ENCODE data around the gene LRGUK.
A peak's percentile ranks its signal among the peaks of the same experiment; 100 is the strongest.

The LRGUK gene

GRCh38 chr7:134088199-134088598 is 38.9 kb upstream of the LRGUK start:
- Histone ChIP-seq H3K9ac (ENCODE audit: low read depth, low read length, poor library complexity) (no peak overlapping the region), H3K36me3 (replicated peaks in 1 of 2; ENCODE audit: control insufficient read depth in 2 of 2, insufficient read depth in 2 of 2, low read length in 2 of 2) (no peaks in the 10 kb centered on the region), H2AFZ (ENCODE audit: low read length) (no peak overlapping the region), H3K4me1 (ENCODE audit: control insufficient read depth in 2 of 2, insufficient read depth in 1 of 2, low read depth in 1 of 2, low read length in 2 of 2) (no peaks in the 10 kb centered on the region), H3K4ac (ENCODE audit: low read length) (no peak overlapping the region), H4K8ac (ENCODE audit: low read depth, low read length) (no peak overlapping the region), H3K23ac (ENCODE audit: low read depth, low read length, poor library complexity) (no peak overlapping the region), H4K91ac (ENCODE audit: low read depth, low read length, poor library complexity) (no peak overlapping the region), H3K9me3 (replicated peaks in 1 of 2; ENCODE audit: control insufficient read depth in 2 of 2, insufficient read depth in 1 of 2, low read depth in 1 of 2, low read length in 2 of 2) (peaks cover 5 to 22% of the 10 kb centered on the region in 2 donors), H3K4me2 (ENCODE audit: insufficient read depth, low read length, poor library complexity, severe bottlenecking) (no peak overlapping the region), H3K27me3 (ENCODE audit: control insufficient read depth in 3 of 3, insufficient read depth in 3 of 3, low read depth in 1 of 3, low read length in 3 of 3) (no peaks in the 10 kb centered on the region), H3K14ac (ENCODE audit: low read length) (no peak overlapping the region), H3K79me1 (ENCODE audit: low read depth, low read length) (no peaks in the 10 kb centered on the region), H2BK15ac (ENCODE audit: low read length) (no peak overlapping the region), H2AK5ac (ENCODE audit: low read depth, low read length) (no peak overlapping the region), H2BK5ac (ENCODE audit: low read length) (no peak overlapping the region), H3K27ac (replicated peaks; ENCODE audit: low read length) (no peak overlapping the region), H2BK120ac (ENCODE audit: low read depth, low read length) (no peak overlapping the region), H2BK12ac (ENCODE audit: low read length) (no peak overlapping the region), H3K4me3 (ENCODE audit: low read length in 2 of 2) (no peak overlapping the region), H3K18ac (ENCODE audit: low read length) (no peak overlapping the region)
- DNase-seq (ENCODE audit: low spot score), result no peak

GRCh38 chr7:134089446-134089845 is 37.7 kb upstream of the LRGUK start:
- peaks cover 5 to 22% of the 10 kb centered on the region in 2 donors for H3K9me3 ChIP-seq (replicated peaks in 1 of 2; ENCODE audit: control insufficient read depth in 2 of 2, insufficient read depth in 1 of 2, low read depth in 1 of 2, low read length in 2 of 2)
- WGBS, 2 donors (ENCODE audit: extremely low coverage in 2 of 2, insufficient read length in 2 of 2, insufficient replicate concordance in 1 of 2), result no CpG with 5 or more reads among the region's 4 CpGs
- H3K23ac ChIP-seq (ENCODE audit: low read depth, low read length, poor library complexity), result no peak overlapping the region

GRCh38 chr7:134098072-134098471 is 29.1 kb upstream of the LRGUK start:
- Histone ChIP-seq H3K4ac (ENCODE audit: low read length) (no peak overlapping the region), H3K4me2 (ENCODE audit: insufficient read depth, low read length, poor library complexity, severe bottlenecking) (no peak overlapping the region), H4K91ac (ENCODE audit: low read depth, low read length, poor library complexity) (no peak overlapping the region), H3K9ac (ENCODE audit: low read depth, low read length, poor library complexity) (no peak overlapping the region), H3K4me1 (ENCODE audit: control insufficient read depth in 2 of 2, insufficient read depth in 1 of 2, low read depth in 1 of 2, low read length in 2 of 2) (no peaks in the 10 kb centered on the region), H4K8ac (ENCODE audit: low read depth, low read length) (no peak overlapping the region), H2BK12ac (ENCODE audit: low read length) (no peak overlapping the region), H3K27ac (replicated peaks; ENCODE audit: low read length) (no peak overlapping the region), H2AFZ (ENCODE audit: low read length) (no peak overlapping the region), H3K14ac (ENCODE audit: low read length) (no peak overlapping the region), H3K79me1 (ENCODE audit: low read depth, low read length) (no peaks in the 10 kb centered on the region), H3K36me3 (replicated peaks in 1 of 2; ENCODE audit: control insufficient read depth in 2 of 2, insufficient read depth in 2 of 2, low read length in 2 of 2) (no peaks in the 10 kb centered on the region), H3K9me3 (replicated peaks in 1 of 2; ENCODE audit: control insufficient read depth in 2 of 2, insufficient read depth in 1 of 2, low read depth in 1 of 2, low read length in 2 of 2) (peaks cover 0 to 5% of the 10 kb centered on the region in 2 donors), H2AK5ac (ENCODE audit: low read depth, low read length) (no peak overlapping the region), H3K4me3 (ENCODE audit: low read length in 2 of 2) (no peak overlapping the region), H3K18ac (ENCODE audit: low read length) (no peak overlapping the region), H2BK15ac (ENCODE audit: low read length) (no peak overlapping the region), H2BK120ac (ENCODE audit: low read depth, low read length) (no peak overlapping the region), H2BK5ac (ENCODE audit: low read length) (no peak overlapping the region), H3K23ac (ENCODE audit: low read depth, low read length, poor library complexity) (no peak overlapping the region), H3K27me3 (ENCODE audit: control insufficient read depth in 3 of 3, insufficient read depth in 3 of 3, low read depth in 1 of 3, low read length in 3 of 3) (no peaks in the 10 kb centered on the region)
- no CpG with 5 or more reads among the region's 4 CpGs for WGBS, 2 donors (ENCODE audit: extremely low coverage in 2 of 2, insufficient read length in 2 of 2, insufficient replicate concordance in 1 of 2)
- DNase-seq (ENCODE audit: low spot score), result no peak

More at GRCh38 chr7:134089446-134089845, 37.7 kb upstream of the LRGUK start:
- Histone ChIP-seq H2BK12ac (ENCODE audit: low read length) (no peak overlapping the region), H3K4me2 (ENCODE audit: insufficient read depth, low read length, poor library complexity, severe bottlenecking) (no peak overlapping the region), H3K27ac (replicated peaks; ENCODE audit: low read length) (no peak overlapping the region), H2BK15ac (ENCODE audit: low read length) (no peak overlapping the region), H4K91ac (ENCODE audit: low read depth, low read length, poor library complexity) (no peak overlapping the region), H2BK5ac (ENCODE audit: low read length) (no peak overlapping the region), H3K14ac (ENCODE audit: low read length) (no peak overlapping the region), H2AK5ac (ENCODE audit: low read depth, low read length) (no peak overlapping the region), H3K9ac (ENCODE audit: low read depth, low read length, poor library complexity) (no peak overlapping the region), H3K4ac (ENCODE audit: low read length) (no peak overlapping the region), H2AFZ (ENCODE audit: low read length) (no peak overlapping the region), H3K18ac (ENCODE audit: low read length) (no peak overlapping the region), H3K36me3 (replicated peaks in 1 of 2; ENCODE audit: control insufficient read depth in 2 of 2, insufficient read depth in 2 of 2, low read length in 2 of 2) (no peaks in the 10 kb centered on the region), H3K27me3 (ENCODE audit: control insufficient read depth in 3 of 3, insufficient read depth in 3 of 3, low read depth in 1 of 3, low read length in 3 of 3) (no peaks in the 10 kb centered on the region), H3K4me3 (ENCODE audit: low read length in 2 of 2) (no peak overlapping the region), H3K79me1 (ENCODE audit: low read depth, low read length) (no peaks in the 10 kb centered on the region), H3K4me1 (ENCODE audit: control insufficient read depth in 2 of 2, insufficient read depth in 1 of 2, low read depth in 1 of 2, low read length in 2 of 2) (no peaks in the 10 kb centered on the region), H4K8ac (ENCODE audit: low read depth, low read length) (no peak overlapping the region), H2BK120ac (ENCODE audit: low read depth, low read length) (no peak overlapping the region)
- peak; percentile 21 for DNase-seq (ENCODE audit: low spot score)

- Histone ChIP-seq H3K36me3 (replicated peaks in 1 of 2; ENCODE audit: control insufficient read depth in 2 of 2, insufficient read depth in 2 of 2, low read length in 2 of 2) (no peaks in the 10 kb centered on the region), H3K18ac (ENCODE audit: low read length) (no peak overlapping the region), H3K4ac (ENCODE audit: low read length) (no peak overlapping the region), H2AK5ac (ENCODE audit: low read depth, low read length) (no peak overlapping the region), H3K23ac (ENCODE audit: low read depth, low read length, poor library complexity) (no peak overlapping the region), H2BK120ac (ENCODE audit: low read depth, low read length) (no peak overlapping the region), H3K4me2 (ENCODE audit: insufficient read depth, low read length, poor library complexity, severe bottlenecking) (no peak overlapping the region), H4K91ac (ENCODE audit: low read depth, low read length, poor library complexity) (no peak overlapping the region), H2BK5ac (ENCODE audit: low read length) (no peak overlapping the region), H3K14ac (ENCODE audit: low read length) (no peak overlapping the region), H4K8ac (ENCODE audit: low read depth, low read length) (no peak overlapping the region), H3K4me1 (ENCODE audit: control insufficient read depth in 2 of 2, insufficient read depth in 1 of 2, low read depth in 1 of 2, low read length in 2 of 2) (no peaks in the 10 kb centered on the region), H3K27me3 (ENCODE audit: control insufficient read depth in 3 of 3, insufficient read depth in 3 of 3, low read depth in 1 of 3, low read length in 3 of 3) (no peaks in the 10 kb centered on the region), H2AFZ (ENCODE audit: low read length) (no peak overlapping the region), H2BK12ac (ENCODE audit: low read length) (no peak overlapping the region), H3K79me1 (ENCODE audit: low read depth, low read length) (no peaks in the 10 kb centered on the region), H3K9me3 (replicated peaks in 1 of 2; ENCODE audit: control insufficient read depth in 2 of 2, insufficient read depth in 1 of 2, low read depth in 1 of 2, low read length in 2 of 2) (peaks cover 0 to 5% of the 10 kb centered on the region in 2 donors), H3K4me3 (ENCODE audit: low read length in 2 of 2) (no peak overlapping the region), H2BK15ac (ENCODE audit: low read length) (no peak overlapping the region), H3K9ac (ENCODE audit: low read depth, low read length, poor library complexity) (no peak overlapping the region), H3K27ac (replicated peaks; ENCODE audit: low read length) (no peak overlapping the region)
- DNase-seq (ENCODE audit: low spot score), result no peak
- WGBS, 2 donors (ENCODE audit: extremely low coverage in 2 of 2, insufficient read length in 2 of 2, insufficient replicate concordance in 1 of 2), result no CpG with 5 or more reads among the region's 3 CpGs
These were observed 25.4 kb upstream of the LRGUK start for GRCh38 chr7:134101716-134102115.

Data from neuronal stem cell (in vitro differentiated cells).